SK-N-SH (cell line): Measurements from ENCODE around the gene TTC21A.

Source experiments
- CHD2 ChIP-seq: fragments of 150-350 bp; IDR thresholded peaks from 2 replicates; pipeline ENCODE4 v1.6.1; 2018; ENCODE audit warnings: low read length; ENCODE audit not compliant: partially characterized antibody
- EP300 ChIP-seq, 2 experiments: IDR thresholded peaks; 2 replicates each; pipeline versions ENCODE4 v1.4.0 to v1.6.1; 2012; ENCODE audit warnings: borderline replicate concordance in 1 of 2, low read depth in 1 of 2, low read length in 1 of 2
- GATA2 ChIP-seq: sonication (generic); formaldehyde crosslinking; IDR thresholded peaks from 2 replicates; pipeline ENCODE4 v1.5.0; 2020; ENCODE audit warnings: mild to moderate bottlenecking, missing genetic modification reagents
- POLR2AphosphoS5 ChIP-seq: IDR thresholded peaks from 2 replicates; pipeline ENCODE4 v1.6.1; 2012; ENCODE audit warnings: low read depth, low read length
- RAD21 ChIP-seq: IDR thresholded peaks from 2 replicates; pipeline ENCODE4 v1.6.1; 2012; ENCODE audit warnings: mild to moderate bottlenecking, low read length
- RXRA ChIP-seq: IDR thresholded peaks from 2 replicates; pipeline ENCODE4 v1.4.0; 2012; ENCODE audit warnings: low read depth, mild to moderate bottlenecking, borderline replicate concordance
- TAF1 ChIP-seq: IDR thresholded peaks from 2 replicates; pipeline ENCODE4 v1.6.1; 2012; ENCODE audit warnings: low read depth, mild to moderate bottlenecking, low read length, moderate library complexity, borderline replicate concordance
- YY1 ChIP-seq: IDR thresholded peaks from 2 replicates; pipeline ENCODE4 v1.4.0; 2012; ENCODE audit warnings: low read depth, mild to moderate bottlenecking
- TF ChIP-seq, protein P1 (sequence below): fragments of 200-600 bp; sonication (generic); IDR thresholded peaks from 2 replicates; pipeline ENCODE4 v1.6.1; 2017; ENCODE audit warnings: antibody characterized with exemption, mild to moderate bottlenecking, moderate library complexity
- TF ChIP-seq, protein P2 (sequence below): IDR thresholded peaks from 2 replicates; pipeline ENCODE4 v1.4.0; 2012; ENCODE audit warnings: low read depth
- TF ChIP-seq, protein P3 (sequence below): IDR thresholded peaks from 2 replicates; pipeline ENCODE4 v1.4.0; 2012; ENCODE audit warnings: low read depth, borderline replicate concordance
- TF ChIP-seq, protein P4 (sequence below): IDR thresholded peaks from 2 replicates; pipeline ENCODE4 v1.4.0; 2012; ENCODE audit warnings: low read depth, borderline replicate concordance

DNA sequence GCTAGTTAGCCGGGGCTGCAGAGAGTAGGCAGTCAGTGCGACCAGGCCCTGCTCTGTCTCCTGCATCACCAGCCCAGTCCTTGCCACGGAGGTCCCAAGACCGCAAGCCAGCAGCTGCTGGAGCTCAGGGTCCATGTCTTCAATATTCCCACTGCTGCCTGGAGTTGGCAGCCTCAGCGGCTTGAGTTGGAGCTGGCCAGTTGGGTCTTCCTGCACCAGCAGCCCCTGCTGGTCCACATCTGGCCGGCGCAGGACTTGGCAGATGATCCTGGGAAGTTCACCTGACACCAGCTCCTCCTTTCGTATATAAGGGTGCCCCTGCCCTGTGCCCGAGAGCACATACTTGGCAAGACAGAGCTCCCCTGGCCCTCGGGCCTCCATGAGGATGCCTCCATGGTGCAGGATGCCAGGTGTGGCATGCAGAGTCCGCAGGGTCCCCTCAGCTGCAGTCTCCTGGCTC is 79.2 kb downstream of the TTC21A start:
- TF ChIP-seq CHD2 (no peak), TAF1 (no peak), GATA2 (CRISPR knock-in tag) (no peak), YY1 (no peak), RAD21 (no peak), POLR2AphosphoS5 (no peak), EP300 (IDR thresholded peaks at IDR 0.05; ENCODE audit: borderline replicate concordance in 1 of 2, low read depth in 1 of 2, low read length in 1 of 2) (no peak), RXRA (no peak)
- TF ChIP-seq, protein P1, sequence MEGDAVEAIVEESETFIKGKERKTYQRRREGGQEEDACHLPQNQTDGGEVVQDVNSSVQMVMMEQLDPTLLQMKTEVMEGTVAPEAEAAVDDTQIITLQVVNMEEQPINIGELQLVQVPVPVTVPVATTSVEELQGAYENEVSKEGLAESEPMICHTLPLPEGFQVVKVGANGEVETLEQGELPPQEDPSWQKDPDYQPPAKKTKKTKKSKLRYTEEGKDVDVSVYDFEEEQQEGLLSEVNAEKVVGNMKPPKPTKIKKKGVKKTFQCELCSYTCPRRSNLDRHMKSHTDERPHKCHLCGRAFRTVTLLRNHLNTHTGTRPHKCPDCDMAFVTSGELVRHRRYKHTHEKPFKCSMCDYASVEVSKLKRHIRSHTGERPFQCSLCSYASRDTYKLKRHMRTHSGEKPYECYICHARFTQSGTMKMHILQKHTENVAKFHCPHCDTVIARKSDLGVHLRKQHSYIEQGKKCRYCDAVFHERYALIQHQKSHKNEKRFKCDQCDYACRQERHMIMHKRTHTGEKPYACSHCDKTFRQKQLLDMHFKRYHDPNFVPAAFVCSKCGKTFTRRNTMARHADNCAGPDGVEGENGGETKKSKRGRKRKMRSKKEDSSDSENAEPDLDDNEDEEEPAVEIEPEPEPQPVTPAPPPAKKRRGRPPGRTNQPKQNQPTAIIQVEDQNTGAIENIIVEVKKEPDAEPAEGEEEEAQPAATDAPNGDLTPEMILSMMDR: no peak
- TF ChIP-seq, protein P2, sequence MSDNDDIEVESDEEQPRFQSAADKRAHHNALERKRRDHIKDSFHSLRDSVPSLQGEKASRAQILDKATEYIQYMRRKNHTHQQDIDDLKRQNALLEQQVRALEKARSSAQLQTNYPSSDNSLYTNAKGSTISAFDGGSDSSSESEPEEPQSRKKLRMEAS: no peak
- TF ChIP-seq, protein P3, sequence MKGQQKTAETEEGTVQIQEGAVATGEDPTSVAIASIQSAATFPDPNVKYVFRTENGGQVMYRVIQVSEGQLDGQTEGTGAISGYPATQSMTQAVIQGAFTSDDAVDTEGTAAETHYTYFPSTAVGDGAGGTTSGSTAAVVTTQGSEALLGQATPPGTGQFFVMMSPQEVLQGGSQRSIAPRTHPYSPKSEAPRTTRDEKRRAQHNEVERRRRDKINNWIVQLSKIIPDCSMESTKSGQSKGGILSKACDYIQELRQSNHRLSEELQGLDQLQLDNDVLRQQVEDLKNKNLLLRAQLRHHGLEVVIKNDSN: no peak
- TF ChIP-seq, protein P4, sequence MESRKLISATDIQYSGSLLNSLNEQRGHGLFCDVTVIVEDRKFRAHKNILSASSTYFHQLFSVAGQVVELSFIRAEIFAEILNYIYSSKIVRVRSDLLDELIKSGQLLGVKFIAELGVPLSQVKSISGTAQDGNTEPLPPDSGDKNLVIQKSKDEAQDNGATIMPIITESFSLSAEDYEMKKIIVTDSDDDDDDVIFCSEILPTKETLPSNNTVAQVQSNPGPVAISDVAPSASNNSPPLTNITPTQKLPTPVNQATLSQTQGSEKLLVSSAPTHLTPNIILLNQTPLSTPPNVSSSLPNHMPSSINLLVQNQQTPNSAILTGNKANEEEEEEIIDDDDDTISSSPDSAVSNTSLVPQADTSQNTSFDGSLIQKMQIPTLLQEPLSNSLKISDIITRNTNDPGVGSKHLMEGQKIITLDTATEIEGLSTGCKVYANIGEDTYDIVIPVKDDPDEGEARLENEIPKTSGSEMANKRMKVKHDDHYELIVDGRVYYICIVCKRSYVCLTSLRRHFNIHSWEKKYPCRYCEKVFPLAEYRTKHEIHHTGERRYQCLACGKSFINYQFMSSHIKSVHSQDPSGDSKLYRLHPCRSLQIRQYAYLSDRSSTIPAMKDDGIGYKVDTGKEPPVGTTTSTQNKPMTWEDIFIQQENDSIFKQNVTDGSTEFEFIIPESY: no peak
